Liver (tissue), 9 donors: ENCODE data around the gene F8. TPM values are rescaled to one million over a fixed set of nuclear protein-coding genes. Genes with fewer than 3 reads are reported as not detected.

Experiments used
- DNase-seq: peaks from one replicate; pipeline ENCODE4 v3.0.0-alpha.2; 2017; ENCODE audit warnings: low spot score
- H3K27ac ChIP-seq, 2 donors: one replicate each; pipeline ENCODE4 v1.7.0; 2013; ENCODE audit warnings: inconsistent platforms in 2 of 2, low read length in 2 of 2, control low read depth in 1 of 2, low read depth in 1 of 2, mild to moderate bottlenecking in 1 of 2
- H3K27me3 ChIP-seq, 4 donors: one replicate each; pipeline versions ENCODE4 v1.6.1 to v1.7.0; 2013; ENCODE audit warnings: low read length in 3 of 4, inconsistent platforms in 1 of 4, mild to moderate bottlenecking in 1 of 4, moderate library complexity in 1 of 4; ENCODE audit not compliant: control insufficient read depth in 4 of 4, insufficient read depth in 4 of 4
- H3K36me3 ChIP-seq, 4 donors: one replicate each; pipeline versions ENCODE4 v1.6.1 to v1.7.0; 2013; ENCODE audit warnings: low read length in 3 of 4, mild to moderate bottlenecking in 3 of 4, low read depth in 1 of 4, moderate library complexity in 1 of 4; ENCODE audit not compliant: control insufficient read depth in 4 of 4, insufficient read depth in 3 of 4
- H3K4me1 ChIP-seq, 4 donors: one replicate each; pipeline versions ENCODE4 v1.6.1 to v1.7.0; 2013; ENCODE audit warnings: low read length in 3 of 4, mild to moderate bottlenecking in 3 of 4, moderate library complexity in 1 of 4; ENCODE audit not compliant: control insufficient read depth in 4 of 4, insufficient read depth in 4 of 4
- H3K4me3 ChIP-seq, 3 donors: one replicate each; pipeline versions ENCODE4 v1.6.1 to v1.7.0; 2013; ENCODE audit warnings: low read length in 3 of 3, control low read depth in 1 of 3, low read depth in 1 of 3, mild to moderate bottlenecking in 1 of 3
- H3K9ac ChIP-seq, 2 donors: one replicate each; pipeline ENCODE4 v1.7.0; 2013; ENCODE audit warnings: low read length in 2 of 2, mild to moderate bottlenecking in 2 of 2, moderate library complexity in 2 of 2, control low read depth in 1 of 2, low read depth in 1 of 2
- H3K9me3 ChIP-seq, 4 donors: one replicate each; pipeline versions ENCODE4 v1.6.1 to v1.7.0; 2013; ENCODE audit warnings: low read length in 3 of 4; ENCODE audit not compliant: control insufficient read depth in 4 of 4
- FOXA1 ChIP-seq: IDR thresholded peaks from 2 replicates; pipeline ENCODE4 v1.6.1; 2016; ENCODE audit warnings: antibody characterized with exemption
- FOXA2 ChIP-seq: IDR thresholded peaks from 2 replicates; pipeline ENCODE4 v1.6.1; 2016; ENCODE audit warnings: antibody characterized with exemption
- HNF4A ChIP-seq, 2 donors: conservative IDR thresholded peaks; 2 replicates each; pipeline ENCODE4 v1.6.1; 2016; ENCODE audit warnings: antibody characterized with exemption in 2 of 2, mild to moderate bottlenecking in 2 of 2
- HNF4G ChIP-seq: IDR thresholded peaks from 2 replicates; pipeline ENCODE4 v1.6.1; 2016; ENCODE audit warnings: antibody characterized with exemption
- JUND ChIP-seq, 2 donors: IDR thresholded peaks; 2 replicates each; pipeline ENCODE4 v1.6.1; 2016; ENCODE audit warnings: antibody characterized with exemption in 2 of 2
- NR2F2 ChIP-seq: IDR thresholded peaks from 2 replicates; pipeline ENCODE4 v1.6.1; 2016; ENCODE audit warnings: antibody characterized with exemption
- RXRA ChIP-seq, 2 donors: IDR thresholded peaks; 2 replicates each; pipeline ENCODE4 v1.6.1; 2017 to 2018; ENCODE audit warnings: antibody characterized with exemption in 2 of 2, mild to moderate bottlenecking in 1 of 2
- SP1 ChIP-seq: IDR thresholded peaks from 2 replicates; pipeline ENCODE4 v1.6.1; 2018; ENCODE audit warnings: antibody characterized with exemption, mild to moderate bottlenecking
- TAF1 ChIP-seq: conservative IDR thresholded peaks from 2 replicates; pipeline ENCODE4 v1.6.1; 2016; ENCODE audit warnings: antibody characterized with exemption, mild to moderate bottlenecking
- WGBS: extraction: QIAGEN DNeasy Blood & Tissue Kit; methylation state at CpG from one replicate; pipeline ENCODE4 v1.1.7; 2013; 5-methylcytosine and 5-hydroxymethylcytosine counted together
- polyA plus RNA-seq, 2 donors: library from polyadenylated mRNA; stranded (reverse) in 1 of 2; unstranded in 1 of 2; fragments of 200-250 nt in 1 of 2; fragments of >200 nt in 1 of 2; fragmentation: Nextera tagmentation in 1 of 2; extraction: Ambion mirVana in 1 of 2; gene quantifications; one replicate each; pipeline versions ENCODE4 v1.2.1 to v1.2.3, GENCODE V29; 2013 to 2015
- total RNA-seq, 2 donors: library from RNA; depleted of rRNA; stranded (reverse); fragments of >200 nt; gene quantifications; one replicate each; pipeline ENCODE4 v1.2.3, GENCODE V29; 2014
- TF ChIP-seq, protein P1 (sequence below): IDR thresholded peaks from 2 replicates; pipeline ENCODE4 v1.6.1; 2016; ENCODE audit warnings: antibody characterized with exemption
- TF ChIP-seq, protein P2 (sequence below): IDR thresholded peaks from 2 replicates; pipeline ENCODE4 v1.6.1; 2016; ENCODE audit warnings: antibody characterized with exemption
- TF ChIP-seq, protein P3 (sequence below): IDR thresholded peaks from 2 replicates; pipeline ENCODE4 v1.6.1; 2016; ENCODE audit warnings: antibody characterized with exemption, mild to moderate bottlenecking
- TF ChIP-seq, protein P4 (sequence below): IDR thresholded peaks from 2 replicates; pipeline ENCODE4 v1.6.1; 2016; ENCODE audit warnings: antibody characterized with exemption
- TF ChIP-seq, protein P5 (sequence below): fragments of 150-350 bp; IDR thresholded peaks from 2 replicates; pipeline ENCODE4 v1.5.1; 2017; ENCODE audit warnings: improper control_type of control experiment, low read depth, low read length; ENCODE audit not compliant: missing input control
- donor health status: healthy.
- donor health status: healthy.
- donor health status: healthy.
- donor health status: healthy.
- donor health status: healthy.

Gene F8
- total and polyA plus RNA-seq, 4 donors = 8.0 to 22.3 (median 13.8) TPM

DNA sequence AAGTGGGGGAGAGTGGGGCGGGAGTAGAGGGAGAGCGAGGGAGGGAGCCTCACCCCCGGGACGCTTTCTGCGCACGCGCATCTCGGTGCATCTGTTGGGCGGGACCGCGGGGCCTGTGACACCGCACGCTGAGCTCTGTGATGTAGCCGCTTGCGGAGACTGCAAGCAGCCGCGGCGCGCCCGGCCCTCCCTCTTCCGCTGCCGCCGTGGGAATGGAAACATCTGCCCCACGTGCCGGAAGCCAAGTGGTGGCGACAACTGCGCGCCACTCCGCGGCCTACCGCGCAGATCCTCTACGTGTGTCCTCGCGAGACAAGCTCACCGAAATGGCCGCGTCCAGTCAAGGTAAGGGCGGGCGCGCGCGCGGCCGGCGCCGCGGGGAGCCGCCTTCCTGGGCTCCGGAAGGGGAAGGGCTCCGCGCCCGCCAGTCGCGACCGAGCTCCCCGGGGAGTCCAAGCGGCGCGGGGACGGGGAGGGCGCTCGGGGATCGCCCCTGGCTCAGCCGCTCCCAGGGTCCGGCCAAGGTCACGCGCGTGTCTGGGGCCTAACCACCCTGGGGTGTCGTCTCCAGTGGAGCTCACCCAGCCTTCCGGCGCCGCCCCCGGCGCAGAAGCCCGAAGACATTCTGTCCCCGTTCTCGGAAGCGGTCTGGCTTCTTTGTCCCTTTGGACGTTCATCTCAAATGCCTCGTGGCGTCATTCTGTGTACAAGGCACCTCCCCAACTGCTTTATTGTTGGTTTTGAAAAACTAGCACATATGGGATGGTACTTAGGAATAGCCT, 4.4 kb upstream of the F8 start, which contains the start of gene FUNDC2 (continued):
- TF ChIP-seq, protein P1, sequence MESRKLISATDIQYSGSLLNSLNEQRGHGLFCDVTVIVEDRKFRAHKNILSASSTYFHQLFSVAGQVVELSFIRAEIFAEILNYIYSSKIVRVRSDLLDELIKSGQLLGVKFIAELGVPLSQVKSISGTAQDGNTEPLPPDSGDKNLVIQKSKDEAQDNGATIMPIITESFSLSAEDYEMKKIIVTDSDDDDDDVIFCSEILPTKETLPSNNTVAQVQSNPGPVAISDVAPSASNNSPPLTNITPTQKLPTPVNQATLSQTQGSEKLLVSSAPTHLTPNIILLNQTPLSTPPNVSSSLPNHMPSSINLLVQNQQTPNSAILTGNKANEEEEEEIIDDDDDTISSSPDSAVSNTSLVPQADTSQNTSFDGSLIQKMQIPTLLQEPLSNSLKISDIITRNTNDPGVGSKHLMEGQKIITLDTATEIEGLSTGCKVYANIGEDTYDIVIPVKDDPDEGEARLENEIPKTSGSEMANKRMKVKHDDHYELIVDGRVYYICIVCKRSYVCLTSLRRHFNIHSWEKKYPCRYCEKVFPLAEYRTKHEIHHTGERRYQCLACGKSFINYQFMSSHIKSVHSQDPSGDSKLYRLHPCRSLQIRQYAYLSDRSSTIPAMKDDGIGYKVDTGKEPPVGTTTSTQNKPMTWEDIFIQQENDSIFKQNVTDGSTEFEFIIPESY = peak; percentile 96

DNA sequence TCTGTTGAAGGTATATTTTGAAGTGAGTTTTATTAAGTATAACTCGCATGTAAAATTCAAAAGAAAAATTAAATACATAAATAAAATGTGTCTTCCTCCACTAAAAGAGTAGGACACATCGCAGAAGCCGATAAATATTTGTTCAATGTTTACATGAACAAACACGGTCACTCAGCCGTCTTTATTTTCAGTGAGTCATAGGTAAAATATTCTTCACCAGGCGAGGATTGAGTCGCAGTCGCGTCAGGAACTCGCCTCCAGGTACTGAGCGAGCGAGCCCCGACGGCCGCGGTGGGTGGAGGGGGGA, 3.9 kb upstream of the F8 start:
- peak overlapping the region; percentile 83 to 89 for H3K27ac ChIP-seq
- no peaks in the 10 kb centered on the region for H3K9me3 ChIP-seq
- H3K4me3 ChIP-seq = peak overlapping the region in 2 of 3 donors; percentile 0 to 70
- H3K27me3 ChIP-seq = no peaks in the 10 kb centered on the region
- no peaks in the 10 kb centered on the region for H3K36me3 ChIP-seq
- DNase-seq = no peak
- TF ChIP-seq, protein P2, sequence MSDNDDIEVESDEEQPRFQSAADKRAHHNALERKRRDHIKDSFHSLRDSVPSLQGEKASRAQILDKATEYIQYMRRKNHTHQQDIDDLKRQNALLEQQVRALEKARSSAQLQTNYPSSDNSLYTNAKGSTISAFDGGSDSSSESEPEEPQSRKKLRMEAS = no peak
- TF ChIP-seq TAF1 (peak; percentile 65), FOXA2 (peak; percentile 20), JUND (IDR thresholded peaks at IDR 0.05) (peak; percentile 75 to 83), FOXA1 (no peak)
- TF ChIP-seq, protein P3, sequence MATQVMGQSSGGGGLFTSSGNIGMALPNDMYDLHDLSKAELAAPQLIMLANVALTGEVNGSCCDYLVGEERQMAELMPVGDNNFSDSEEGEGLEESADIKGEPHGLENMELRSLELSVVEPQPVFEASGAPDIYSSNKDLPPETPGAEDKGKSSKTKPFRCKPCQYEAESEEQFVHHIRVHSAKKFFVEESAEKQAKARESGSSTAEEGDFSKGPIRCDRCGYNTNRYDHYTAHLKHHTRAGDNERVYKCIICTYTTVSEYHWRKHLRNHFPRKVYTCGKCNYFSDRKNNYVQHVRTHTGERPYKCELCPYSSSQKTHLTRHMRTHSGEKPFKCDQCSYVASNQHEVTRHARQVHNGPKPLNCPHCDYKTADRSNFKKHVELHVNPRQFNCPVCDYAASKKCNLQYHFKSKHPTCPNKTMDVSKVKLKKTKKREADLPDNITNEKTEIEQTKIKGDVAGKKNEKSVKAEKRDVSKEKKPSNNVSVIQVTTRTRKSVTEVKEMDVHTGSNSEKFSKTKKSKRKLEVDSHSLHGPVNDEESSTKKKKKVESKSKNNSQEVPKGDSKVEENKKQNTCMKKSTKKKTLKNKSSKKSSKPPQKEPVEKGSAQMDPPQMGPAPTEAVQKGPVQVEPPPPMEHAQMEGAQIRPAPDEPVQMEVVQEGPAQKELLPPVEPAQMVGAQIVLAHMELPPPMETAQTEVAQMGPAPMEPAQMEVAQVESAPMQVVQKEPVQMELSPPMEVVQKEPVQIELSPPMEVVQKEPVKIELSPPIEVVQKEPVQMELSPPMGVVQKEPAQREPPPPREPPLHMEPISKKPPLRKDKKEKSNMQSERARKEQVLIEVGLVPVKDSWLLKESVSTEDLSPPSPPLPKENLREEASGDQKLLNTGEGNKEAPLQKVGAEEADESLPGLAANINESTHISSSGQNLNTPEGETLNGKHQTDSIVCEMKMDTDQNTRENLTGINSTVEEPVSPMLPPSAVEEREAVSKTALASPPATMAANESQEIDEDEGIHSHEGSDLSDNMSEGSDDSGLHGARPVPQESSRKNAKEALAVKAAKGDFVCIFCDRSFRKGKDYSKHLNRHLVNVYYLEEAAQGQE = peak; percentile 35
- H3K4me1 ChIP-seq = peaks cover 0 to 9% (median 4%) of the 10 kb centered on the region in 4 donors
- WGBS = under 1% methylated on average over 16 of the region's 16 CpGs
- peak overlapping the region in 1 of 2 donors; percentile 92 for H3K9ac ChIP-seq

DNA sequence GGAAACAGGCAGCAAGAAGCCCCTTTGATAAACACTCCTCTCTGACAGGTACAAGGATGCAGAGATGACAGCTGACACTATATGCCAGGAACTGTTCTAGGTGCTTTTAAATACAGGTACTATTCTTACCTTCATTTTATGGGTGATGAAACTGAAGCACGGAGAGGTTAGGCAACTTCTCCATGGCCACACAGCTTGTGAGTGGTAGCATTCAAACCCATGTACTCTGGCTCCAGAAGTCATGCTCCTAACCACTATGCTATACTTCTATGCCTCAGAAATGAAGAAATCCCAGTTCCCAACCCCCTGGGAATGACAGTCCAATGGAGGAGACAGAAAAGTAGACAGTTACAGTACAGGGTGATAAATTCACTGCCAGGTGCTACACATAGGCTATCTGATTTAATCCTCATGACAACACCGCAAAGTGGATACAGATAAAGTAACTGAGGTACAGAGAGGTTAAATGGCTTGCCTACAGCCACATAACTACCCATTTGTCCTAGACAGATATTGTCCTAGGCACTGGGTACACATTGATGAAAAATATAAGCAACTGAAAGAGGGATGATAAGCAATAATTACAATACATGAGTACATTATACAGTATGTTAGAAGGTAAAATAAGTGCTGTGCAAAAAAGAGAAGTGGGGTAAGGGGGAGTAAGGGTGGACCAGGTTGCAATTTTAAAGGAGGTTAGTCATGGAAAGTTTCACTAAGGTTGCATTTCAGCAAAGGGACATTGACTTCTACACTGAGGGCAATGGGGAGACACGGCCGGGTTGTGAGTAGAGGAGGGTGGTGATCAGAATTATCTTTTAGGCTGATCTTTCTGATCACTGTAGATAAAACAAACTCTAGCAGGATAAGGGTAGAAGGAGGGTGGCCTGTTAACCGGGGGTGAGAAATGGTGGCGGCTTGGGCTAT, 1.6 kb upstream of the F8 start:
- 87% methylated on average over 6 of the region's 6 CpGs for WGBS
- TF ChIP-seq, protein P4, sequence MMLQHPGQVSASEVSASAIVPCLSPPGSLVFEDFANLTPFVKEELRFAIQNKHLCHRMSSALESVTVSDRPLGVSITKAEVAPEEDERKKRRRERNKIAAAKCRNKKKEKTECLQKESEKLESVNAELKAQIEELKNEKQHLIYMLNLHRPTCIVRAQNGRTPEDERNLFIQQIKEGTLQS = no peak
- TF ChIP-seq HNF4G (no peak), RXRA (IDR thresholded peaks at IDR 0.05) (no peak), SP1 (no peak), NR2F2 (no peak), JUND (IDR thresholded peaks at IDR 0.05) (no peak), HNF4A (conservative IDR thresholded peaks at IDR 0.05) (no peak), TAF1 (no peak)
- TF ChIP-seq, protein P5, sequence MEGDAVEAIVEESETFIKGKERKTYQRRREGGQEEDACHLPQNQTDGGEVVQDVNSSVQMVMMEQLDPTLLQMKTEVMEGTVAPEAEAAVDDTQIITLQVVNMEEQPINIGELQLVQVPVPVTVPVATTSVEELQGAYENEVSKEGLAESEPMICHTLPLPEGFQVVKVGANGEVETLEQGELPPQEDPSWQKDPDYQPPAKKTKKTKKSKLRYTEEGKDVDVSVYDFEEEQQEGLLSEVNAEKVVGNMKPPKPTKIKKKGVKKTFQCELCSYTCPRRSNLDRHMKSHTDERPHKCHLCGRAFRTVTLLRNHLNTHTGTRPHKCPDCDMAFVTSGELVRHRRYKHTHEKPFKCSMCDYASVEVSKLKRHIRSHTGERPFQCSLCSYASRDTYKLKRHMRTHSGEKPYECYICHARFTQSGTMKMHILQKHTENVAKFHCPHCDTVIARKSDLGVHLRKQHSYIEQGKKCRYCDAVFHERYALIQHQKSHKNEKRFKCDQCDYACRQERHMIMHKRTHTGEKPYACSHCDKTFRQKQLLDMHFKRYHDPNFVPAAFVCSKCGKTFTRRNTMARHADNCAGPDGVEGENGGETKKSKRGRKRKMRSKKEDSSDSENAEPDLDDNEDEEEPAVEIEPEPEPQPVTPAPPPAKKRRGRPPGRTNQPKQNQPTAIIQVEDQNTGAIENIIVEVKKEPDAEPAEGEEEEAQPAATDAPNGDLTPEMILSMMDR = no peak
- TF ChIP-seq, protein P3 = no peak
- no peak for DNase-seq
- Histone ChIP-seq H3K36me3 (no peaks in the 10 kb centered on the region), H3K9me3 (no peaks in the 10 kb centered on the region), H3K4me1 (peaks cover 0 to 9% (median 4%) of the 10 kb centered on the region in 4 donors), H3K27me3 (no peaks in the 10 kb centered on the region), H3K9ac (no peak overlapping the region), H3K27ac (no peak overlapping the region), H3K4me3 (no peak overlapping the region)
